ENCODE results near the gene AHCY.

The AHCY gene

DNA sequence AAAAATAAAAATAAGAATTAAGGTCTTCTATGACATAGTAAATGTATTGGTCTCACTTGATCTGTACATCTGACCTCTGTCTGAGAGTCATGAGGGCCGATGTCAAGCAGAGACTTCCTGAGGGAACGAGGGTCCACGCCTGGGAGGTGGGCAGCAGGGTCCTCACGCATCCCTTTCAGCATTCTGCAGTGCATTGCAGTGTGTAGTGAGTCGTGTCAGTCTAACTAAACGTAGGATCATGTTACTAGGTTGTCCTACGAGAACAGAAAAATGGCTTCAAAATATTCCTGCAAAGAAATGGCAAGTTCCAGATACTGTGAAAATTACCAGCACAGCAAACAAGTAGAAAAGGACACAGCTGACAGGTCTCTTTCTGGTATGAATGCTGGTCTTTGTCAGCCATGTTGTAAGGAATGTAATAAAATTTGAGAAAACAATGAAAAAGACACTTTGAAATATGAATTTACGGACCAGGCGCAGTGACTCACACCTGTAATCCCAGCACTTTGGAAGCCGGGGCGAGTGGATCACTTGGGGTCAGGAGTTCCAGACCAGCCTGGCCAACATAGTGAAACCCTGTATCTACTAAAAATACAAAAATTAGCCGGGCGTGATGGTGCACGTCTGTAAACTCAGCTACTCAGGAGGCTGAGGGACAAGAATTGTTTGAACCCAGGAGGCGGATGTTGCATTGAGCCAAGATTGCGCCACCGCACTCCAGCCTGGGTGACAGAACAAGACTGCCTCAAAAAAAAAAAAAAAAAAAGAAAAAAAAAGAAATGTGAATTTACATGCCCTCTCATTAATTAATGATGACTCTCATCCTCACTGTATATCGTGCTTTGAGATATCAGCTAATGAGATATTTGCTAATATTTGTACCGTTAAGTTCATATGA, 2.4 kb upstream of the AHCY start:
- Histone ChIP-seq H3K9ac (ENCODE audit: low read length) (no peak overlapping the region), H2AFZ (ENCODE audit: low read depth, low read length) (no peak overlapping the region)

DNA sequence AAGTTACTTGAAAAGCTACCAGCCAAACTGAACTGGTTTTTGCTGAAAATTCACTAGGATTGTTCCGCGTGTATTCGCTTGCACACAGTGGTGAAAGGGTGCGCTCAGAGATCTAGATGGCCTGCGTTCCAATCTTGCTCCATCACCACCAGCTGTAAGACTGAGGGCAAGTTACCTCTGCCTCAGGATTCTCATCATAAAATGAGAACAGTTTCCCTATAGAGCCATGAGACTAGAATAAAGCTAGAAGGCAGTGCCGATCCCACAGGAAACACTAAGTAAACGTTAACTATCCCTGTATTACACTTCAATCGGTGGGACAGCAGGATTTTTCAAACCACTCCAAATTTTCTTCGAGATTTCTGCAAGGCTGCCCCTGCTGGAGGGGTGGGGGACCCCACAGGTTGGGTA, 838 bp downstream of the AHCY start:
- H3K4me3 ChIP-seq (ENCODE audit: low read length), result peak overlapping the region; percentile 81
- H3K36me3 ChIP-seq (replicated peaks; ENCODE audit: low read depth, low read length), result peaks cover 22% of the 10 kb centered on the region
- no peaks in the 10 kb centered on the region for H3K27me3 ChIP-seq (ENCODE audit: low read depth, low read length)
- peak overlapping the region; percentile 89 for H3K9ac ChIP-seq (ENCODE audit: low read length)
- H3K27ac ChIP-seq (ENCODE audit: low read length), result peak overlapping the region; percentile 73
- H3K4me2 ChIP-seq (ENCODE audit: low read length), result peak overlapping the region; percentile 77
- H3K79me2 ChIP-seq (ENCODE audit: low read length), result peaks cover 56% of the 10 kb centered on the region
- peaks cover 42% of the 10 kb centered on the region for H3K4me1 ChIP-seq (ENCODE audit: low read length)
- H4K20me1 ChIP-seq (ENCODE audit: insufficient read depth, low read length), result peaks cover 21% of the 10 kb centered on the region
- no peaks in the 10 kb centered on the region for H3K9me3 ChIP-seq (ENCODE audit: insufficient read depth, low read length)
- H2AFZ ChIP-seq (ENCODE audit: low read depth, low read length), result peak overlapping the region; percentile 46; the same call in 1 of the 2 replicates
- no peak for TF ChIP-seq EZH2phosphoT487 (IDR thresholded peaks at IDR 0.05; ENCODE audit: low read depth)
- TF ChIP-seq, protein P1, sequence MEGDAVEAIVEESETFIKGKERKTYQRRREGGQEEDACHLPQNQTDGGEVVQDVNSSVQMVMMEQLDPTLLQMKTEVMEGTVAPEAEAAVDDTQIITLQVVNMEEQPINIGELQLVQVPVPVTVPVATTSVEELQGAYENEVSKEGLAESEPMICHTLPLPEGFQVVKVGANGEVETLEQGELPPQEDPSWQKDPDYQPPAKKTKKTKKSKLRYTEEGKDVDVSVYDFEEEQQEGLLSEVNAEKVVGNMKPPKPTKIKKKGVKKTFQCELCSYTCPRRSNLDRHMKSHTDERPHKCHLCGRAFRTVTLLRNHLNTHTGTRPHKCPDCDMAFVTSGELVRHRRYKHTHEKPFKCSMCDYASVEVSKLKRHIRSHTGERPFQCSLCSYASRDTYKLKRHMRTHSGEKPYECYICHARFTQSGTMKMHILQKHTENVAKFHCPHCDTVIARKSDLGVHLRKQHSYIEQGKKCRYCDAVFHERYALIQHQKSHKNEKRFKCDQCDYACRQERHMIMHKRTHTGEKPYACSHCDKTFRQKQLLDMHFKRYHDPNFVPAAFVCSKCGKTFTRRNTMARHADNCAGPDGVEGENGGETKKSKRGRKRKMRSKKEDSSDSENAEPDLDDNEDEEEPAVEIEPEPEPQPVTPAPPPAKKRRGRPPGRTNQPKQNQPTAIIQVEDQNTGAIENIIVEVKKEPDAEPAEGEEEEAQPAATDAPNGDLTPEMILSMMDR (IDR thresholded peaks at IDR 0.05; ENCODE audit: low read depth, low read length), result no peak

More for the DNA sequence above, 2.4 kb upstream of the AHCY start:
- H3K27me3 ChIP-seq (ENCODE audit: low read depth, low read length), result 0 out of 2 replicates have a peak, but pooled peaks cover 2% of the 10 kb centered on the region
- H3K36me3 ChIP-seq (replicated peaks; ENCODE audit: low read depth, low read length), result peaks cover 7% of the 10 kb centered on the region
- peaks cover 25% of the 10 kb centered on the region for H3K79me2 ChIP-seq (ENCODE audit: low read length)
- H4K20me1 ChIP-seq (ENCODE audit: insufficient read depth, low read length), result peaks cover 9% of the 10 kb centered on the region
- no peak overlapping the region for H3K27ac ChIP-seq (ENCODE audit: low read length)
- peaks cover 21% of the 10 kb centered on the region for H3K4me1 ChIP-seq (ENCODE audit: low read length)
- no peak overlapping the region for H3K4me2 ChIP-seq (ENCODE audit: low read length)
- TF ChIP-seq, protein P1 (IDR thresholded peaks at IDR 0.05; ENCODE audit: low read depth, low read length), result no peak
- TF ChIP-seq EZH2phosphoT487 (IDR thresholded peaks at IDR 0.05; ENCODE audit: low read depth), result no peak
- H3K4me3 ChIP-seq (ENCODE audit: low read length), result no peak overlapping the region
- no peaks in the 10 kb centered on the region for H3K9me3 ChIP-seq (ENCODE audit: insufficient read depth, low read length)

DNA sequence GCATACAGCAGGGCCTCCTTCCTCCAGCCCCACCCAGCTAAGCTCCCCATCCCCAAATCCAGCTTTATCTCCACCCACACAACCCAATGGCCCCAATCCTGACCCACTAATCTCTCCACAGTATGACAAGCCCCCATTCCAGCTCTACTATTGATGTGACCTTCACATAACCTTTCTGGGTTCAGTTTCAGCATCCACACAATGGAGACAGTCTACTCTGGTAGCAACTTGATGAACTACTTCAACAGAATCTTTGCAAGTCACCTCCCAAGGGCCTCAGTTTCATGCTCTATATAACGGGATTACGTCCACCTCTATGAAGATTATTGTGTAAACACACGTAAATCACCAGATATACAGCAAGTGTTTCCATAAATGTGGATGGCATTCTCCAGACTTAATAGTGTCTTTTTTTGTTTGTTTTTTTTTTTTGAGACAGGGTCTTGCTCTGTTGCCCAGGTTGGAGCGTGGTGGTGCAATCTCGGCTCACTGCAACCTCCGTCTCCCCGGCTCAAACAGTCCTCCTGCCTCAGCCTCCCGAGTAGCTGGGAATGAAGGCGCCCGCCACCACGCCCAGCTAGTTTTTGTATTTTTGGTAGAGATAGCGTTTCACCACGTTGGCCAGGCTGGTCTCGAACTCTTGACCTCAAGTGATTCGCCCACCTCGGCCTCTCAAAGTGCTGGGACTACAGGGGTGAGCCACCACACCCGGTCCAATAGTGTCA, 1.4 kb downstream of the AHCY start:
- Histone ChIP-seq H4K20me1 (ENCODE audit: insufficient read depth, low read length) (peaks cover 24% of the 10 kb centered on the region), H3K79me2 (ENCODE audit: low read length) (peaks cover 61% of the 10 kb centered on the region), H3K4me1 (ENCODE audit: low read length) (peaks cover 42% of the 10 kb centered on the region), H3K9ac (ENCODE audit: low read length) (peak overlapping the region; percentile 89), H3K27me3 (ENCODE audit: low read depth, low read length) (no peaks in the 10 kb centered on the region), H3K4me3 (ENCODE audit: low read length) (peak overlapping the region; percentile 81), H3K4me2 (ENCODE audit: low read length) (peak overlapping the region; percentile 77), H3K36me3 (replicated peaks; ENCODE audit: low read depth, low read length) (peaks cover 22% of the 10 kb centered on the region), H2AFZ (ENCODE audit: low read depth, low read length) (no peak overlapping the region), H3K27ac (ENCODE audit: low read length) (0 out of 2 replicates have a peak overlapping the region, but pooled peaks have one; percentile 21), H3K9me3 (ENCODE audit: insufficient read depth, low read length) (no peaks in the 10 kb centered on the region)
- no peak for TF ChIP-seq EZH2phosphoT487 (IDR thresholded peaks at IDR 0.05; ENCODE audit: low read depth)

DNA sequence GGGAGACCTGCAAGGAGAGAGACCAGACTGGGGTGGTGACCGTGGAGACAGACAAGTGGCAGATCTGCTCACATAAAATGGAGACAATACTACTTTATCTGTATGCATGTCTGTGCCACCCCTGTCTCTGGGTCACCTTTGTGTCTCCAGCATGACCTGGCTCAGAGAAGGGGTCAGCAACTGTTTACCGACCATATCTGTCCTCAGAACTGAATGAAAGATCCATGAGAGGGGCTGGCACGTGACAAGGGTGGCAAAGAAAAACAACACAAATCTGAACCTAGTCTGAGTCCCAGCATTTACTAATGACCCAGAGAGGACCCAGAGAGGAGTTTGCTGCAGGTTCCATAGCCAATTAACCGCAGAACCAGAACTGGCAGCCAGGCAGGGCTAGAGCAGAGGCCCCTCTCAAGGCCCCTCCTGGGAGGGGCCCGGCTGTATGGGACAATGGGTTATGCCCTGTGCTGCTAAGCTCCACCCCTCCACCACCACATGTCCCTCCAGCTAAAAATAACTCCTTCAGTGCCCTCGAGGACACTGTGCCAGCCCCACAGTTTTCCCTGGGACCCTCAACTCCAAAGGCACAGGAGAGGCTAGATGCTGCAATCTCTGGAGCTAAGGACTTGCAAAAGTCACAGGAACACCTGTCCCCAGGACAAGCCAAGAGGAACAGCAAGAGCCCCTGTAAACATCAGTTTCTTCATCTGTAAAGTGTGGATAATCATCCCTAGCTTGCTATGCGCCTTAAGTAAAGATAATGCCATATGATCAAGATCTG, 2.2 kb downstream of the AHCY start:
- H3K4me3 ChIP-seq (ENCODE audit: low read length), result peak overlapping the region; percentile 81; the same call in 1 of the 2 replicates
- H3K4me1 ChIP-seq (ENCODE audit: low read length), result peaks cover 42% of the 10 kb centered on the region
- peaks cover 30% of the 10 kb centered on the region for H4K20me1 ChIP-seq (ENCODE audit: insufficient read depth, low read length)
- H3K9ac ChIP-seq (ENCODE audit: low read length), result no peak overlapping the region; the same call in 1 of the 2 replicates
- H3K9me3 ChIP-seq (ENCODE audit: insufficient read depth, low read length), result no peaks in the 10 kb centered on the region
- peak overlapping the region; percentile 21; the same call in 1 of the 2 replicates for H3K27ac ChIP-seq (ENCODE audit: low read length)
- H2AFZ ChIP-seq (ENCODE audit: low read depth, low read length), result no peak overlapping the region
- H3K27me3 ChIP-seq (ENCODE audit: low read depth, low read length), result no peaks in the 10 kb centered on the region
- TF ChIP-seq, protein P1 (IDR thresholded peaks at IDR 0.05; ENCODE audit: low read depth, low read length), result no peak
- TF ChIP-seq EZH2phosphoT487 (IDR thresholded peaks at IDR 0.05; ENCODE audit: low read depth), result no peak
- H3K36me3 ChIP-seq (replicated peaks; ENCODE audit: low read depth, low read length), result peaks cover 27% of the 10 kb centered on the region
- peak overlapping the region; percentile 77 for H3K4me2 ChIP-seq (ENCODE audit: low read length)
- H3K79me2 ChIP-seq (ENCODE audit: low read length), result peaks cover 69% of the 10 kb centered on the region
